ENCODE results near the gene HAVCR1. TPM values are rescaled to one million over a fixed set of nuclear protein-coding genes. Genes with fewer than 3 reads are reported as not detected.

The HAVCR1 gene
- total RNA-seq, 1 experiment from 2014 or later: not detected

DNA sequence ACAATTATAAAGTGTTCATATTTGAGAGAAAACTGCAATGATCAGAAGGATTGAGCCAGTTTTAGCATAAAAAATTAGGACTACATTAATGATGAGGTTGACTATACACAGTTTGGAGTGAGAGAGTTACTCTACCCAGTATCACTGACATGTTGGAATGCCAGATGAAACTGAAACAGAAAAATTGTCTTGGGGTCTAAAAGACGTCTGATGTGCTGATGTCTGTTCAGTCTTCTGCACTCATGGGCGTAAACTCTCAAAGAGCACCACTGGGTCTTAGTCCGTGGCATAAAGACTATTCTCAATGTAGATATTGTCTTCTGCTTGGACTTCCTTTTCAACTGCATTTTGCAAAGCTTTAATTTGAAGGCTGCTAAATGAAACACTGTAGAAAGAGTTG, 29.5 kb downstream of the HAVCR1 start:
- DNase-seq (ENCODE audit: low read depth, low spot score): no peak
- H3K4me2 ChIP-seq (ENCODE audit: low read length): no peak overlapping the region
- H3K9ac ChIP-seq (ENCODE audit: low read length): no peak overlapping the region
- intact Hi-C loops (cut with micrococcal nuclease): no loop called here
- no peak for ATAC-seq
- no peaks in the 10 kb centered on the region for H3K9me2 ChIP-seq (ENCODE audit: insufficient read depth)
- H3K27me3 ChIP-seq (ENCODE audit: insufficient read depth, low read length): peaks cover 24% of the 10 kb centered on the region
- H3K79me2 ChIP-seq (ENCODE audit: insufficient read depth, low read length): no peaks in the 10 kb centered on the region
- no peak overlapping the region for H3K27ac ChIP-seq (ENCODE audit: low read depth, low read length)
- RAD21 ChIA-PET (ENCODE audit: low non-redundant PET in 1 of 2, low total read pairs in 2 of 2, uncharacterized antibody in 2 of 2, unreplicated experiment in 2 of 2): no interaction called here
- no TSS peak for BruUV-seq (replicated peaks)
- POLR2A ChIA-PET: no interaction called here
- TF ChIP-seq, protein P1, sequence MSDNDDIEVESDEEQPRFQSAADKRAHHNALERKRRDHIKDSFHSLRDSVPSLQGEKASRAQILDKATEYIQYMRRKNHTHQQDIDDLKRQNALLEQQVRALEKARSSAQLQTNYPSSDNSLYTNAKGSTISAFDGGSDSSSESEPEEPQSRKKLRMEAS (IDR thresholded peaks at IDR 0.05): no peak
- TF ChIP-seq SP1 (IDR thresholded peaks at IDR 0.05; ENCODE audit: low read depth): no peak
- no peak for TF ChIP-seq ZFX (IDR thresholded peaks at IDR 0.05)
- no peak for TF ChIP-seq RAD21 (IDR thresholded peaks at IDR 0.05; ENCODE audit: low read depth)
- TF ChIP-seq ZNF274 (IDR thresholded peaks at IDR 0.05; ENCODE audit: low read depth, low read length): no peak
- TF ChIP-seq, protein P2, sequence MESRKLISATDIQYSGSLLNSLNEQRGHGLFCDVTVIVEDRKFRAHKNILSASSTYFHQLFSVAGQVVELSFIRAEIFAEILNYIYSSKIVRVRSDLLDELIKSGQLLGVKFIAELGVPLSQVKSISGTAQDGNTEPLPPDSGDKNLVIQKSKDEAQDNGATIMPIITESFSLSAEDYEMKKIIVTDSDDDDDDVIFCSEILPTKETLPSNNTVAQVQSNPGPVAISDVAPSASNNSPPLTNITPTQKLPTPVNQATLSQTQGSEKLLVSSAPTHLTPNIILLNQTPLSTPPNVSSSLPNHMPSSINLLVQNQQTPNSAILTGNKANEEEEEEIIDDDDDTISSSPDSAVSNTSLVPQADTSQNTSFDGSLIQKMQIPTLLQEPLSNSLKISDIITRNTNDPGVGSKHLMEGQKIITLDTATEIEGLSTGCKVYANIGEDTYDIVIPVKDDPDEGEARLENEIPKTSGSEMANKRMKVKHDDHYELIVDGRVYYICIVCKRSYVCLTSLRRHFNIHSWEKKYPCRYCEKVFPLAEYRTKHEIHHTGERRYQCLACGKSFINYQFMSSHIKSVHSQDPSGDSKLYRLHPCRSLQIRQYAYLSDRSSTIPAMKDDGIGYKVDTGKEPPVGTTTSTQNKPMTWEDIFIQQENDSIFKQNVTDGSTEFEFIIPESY (IDR thresholded peaks at IDR 0.05; ENCODE audit: extremely low read depth, insufficient replicate concordance, low read length): no peak
- TF ChIP-seq TCF7L2 (IDR thresholded peaks at IDR 0.05; ENCODE audit: borderline replicate concordance, extremely low read depth, insufficient read depth, insufficient read length): no peak
- no peak for TF ChIP-seq FOSL1 (IDR thresholded peaks at IDR 0.05; ENCODE audit: low read depth)
- TF ChIP-seq, protein P3, sequence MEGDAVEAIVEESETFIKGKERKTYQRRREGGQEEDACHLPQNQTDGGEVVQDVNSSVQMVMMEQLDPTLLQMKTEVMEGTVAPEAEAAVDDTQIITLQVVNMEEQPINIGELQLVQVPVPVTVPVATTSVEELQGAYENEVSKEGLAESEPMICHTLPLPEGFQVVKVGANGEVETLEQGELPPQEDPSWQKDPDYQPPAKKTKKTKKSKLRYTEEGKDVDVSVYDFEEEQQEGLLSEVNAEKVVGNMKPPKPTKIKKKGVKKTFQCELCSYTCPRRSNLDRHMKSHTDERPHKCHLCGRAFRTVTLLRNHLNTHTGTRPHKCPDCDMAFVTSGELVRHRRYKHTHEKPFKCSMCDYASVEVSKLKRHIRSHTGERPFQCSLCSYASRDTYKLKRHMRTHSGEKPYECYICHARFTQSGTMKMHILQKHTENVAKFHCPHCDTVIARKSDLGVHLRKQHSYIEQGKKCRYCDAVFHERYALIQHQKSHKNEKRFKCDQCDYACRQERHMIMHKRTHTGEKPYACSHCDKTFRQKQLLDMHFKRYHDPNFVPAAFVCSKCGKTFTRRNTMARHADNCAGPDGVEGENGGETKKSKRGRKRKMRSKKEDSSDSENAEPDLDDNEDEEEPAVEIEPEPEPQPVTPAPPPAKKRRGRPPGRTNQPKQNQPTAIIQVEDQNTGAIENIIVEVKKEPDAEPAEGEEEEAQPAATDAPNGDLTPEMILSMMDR (IDR thresholded peaks at IDR 0.05 in 2 of 3, conservative IDR thresholded peaks at IDR 0.05 in 1 of 3; ENCODE audit: borderline replicate concordance in 1 of 3, insufficient read depth in 1 of 3, low read depth in 2 of 3, low read length in 2 of 3): no peak
- no peak for TF ChIP-seq SIN3A (IDR thresholded peaks at IDR 0.05; ENCODE audit: low read depth)
- TF ChIP-seq EGR1 (IDR thresholded peaks at IDR 0.05; ENCODE audit: low read depth): no peak
- no peak for TF ChIP-seq POLR2A (IDR thresholded peaks at IDR 0.05; ENCODE audit: borderline replicate concordance, extremely low read depth, insufficient read depth, insufficient read length)
- no peak for TF ChIP-seq CBX3 (IDR thresholded peaks at IDR 0.05; ENCODE audit: low read depth)
- TF ChIP-seq SRF (IDR thresholded peaks at IDR 0.05; ENCODE audit: low read depth): no peak
- TF ChIP-seq, protein P4, sequence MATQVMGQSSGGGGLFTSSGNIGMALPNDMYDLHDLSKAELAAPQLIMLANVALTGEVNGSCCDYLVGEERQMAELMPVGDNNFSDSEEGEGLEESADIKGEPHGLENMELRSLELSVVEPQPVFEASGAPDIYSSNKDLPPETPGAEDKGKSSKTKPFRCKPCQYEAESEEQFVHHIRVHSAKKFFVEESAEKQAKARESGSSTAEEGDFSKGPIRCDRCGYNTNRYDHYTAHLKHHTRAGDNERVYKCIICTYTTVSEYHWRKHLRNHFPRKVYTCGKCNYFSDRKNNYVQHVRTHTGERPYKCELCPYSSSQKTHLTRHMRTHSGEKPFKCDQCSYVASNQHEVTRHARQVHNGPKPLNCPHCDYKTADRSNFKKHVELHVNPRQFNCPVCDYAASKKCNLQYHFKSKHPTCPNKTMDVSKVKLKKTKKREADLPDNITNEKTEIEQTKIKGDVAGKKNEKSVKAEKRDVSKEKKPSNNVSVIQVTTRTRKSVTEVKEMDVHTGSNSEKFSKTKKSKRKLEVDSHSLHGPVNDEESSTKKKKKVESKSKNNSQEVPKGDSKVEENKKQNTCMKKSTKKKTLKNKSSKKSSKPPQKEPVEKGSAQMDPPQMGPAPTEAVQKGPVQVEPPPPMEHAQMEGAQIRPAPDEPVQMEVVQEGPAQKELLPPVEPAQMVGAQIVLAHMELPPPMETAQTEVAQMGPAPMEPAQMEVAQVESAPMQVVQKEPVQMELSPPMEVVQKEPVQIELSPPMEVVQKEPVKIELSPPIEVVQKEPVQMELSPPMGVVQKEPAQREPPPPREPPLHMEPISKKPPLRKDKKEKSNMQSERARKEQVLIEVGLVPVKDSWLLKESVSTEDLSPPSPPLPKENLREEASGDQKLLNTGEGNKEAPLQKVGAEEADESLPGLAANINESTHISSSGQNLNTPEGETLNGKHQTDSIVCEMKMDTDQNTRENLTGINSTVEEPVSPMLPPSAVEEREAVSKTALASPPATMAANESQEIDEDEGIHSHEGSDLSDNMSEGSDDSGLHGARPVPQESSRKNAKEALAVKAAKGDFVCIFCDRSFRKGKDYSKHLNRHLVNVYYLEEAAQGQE (IDR thresholded peaks at IDR 0.05; ENCODE audit: low read depth): no peak
- no peak for TF ChIP-seq JUND (IDR thresholded peaks at IDR 0.05)
- TF ChIP-seq, protein P5, sequence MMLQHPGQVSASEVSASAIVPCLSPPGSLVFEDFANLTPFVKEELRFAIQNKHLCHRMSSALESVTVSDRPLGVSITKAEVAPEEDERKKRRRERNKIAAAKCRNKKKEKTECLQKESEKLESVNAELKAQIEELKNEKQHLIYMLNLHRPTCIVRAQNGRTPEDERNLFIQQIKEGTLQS (IDR thresholded peaks at IDR 0.05): no peak
- no peak for TF ChIP-seq EZH2phosphoT487 (IDR thresholded peaks at IDR 0.05; ENCODE audit: borderline replicate concordance)
- TF ChIP-seq YY1 (IDR thresholded peaks at IDR 0.05; ENCODE audit: extremely low read depth, insufficient replicate concordance, low read depth, low read length): no peak
- no peak for TF ChIP-seq ELF1 (IDR thresholded peaks at IDR 0.05; ENCODE audit: borderline replicate concordance, low read depth)
- H3K4me3 ChIP-seq (replicated peaks in 1 of 2; ENCODE audit: low read depth in 1 of 2, low read length in 2 of 2): no peak overlapping the region
- H3K4me1 ChIP-seq (ENCODE audit: control insufficient read depth in 1 of 2, insufficient read depth in 2 of 2, low read length in 2 of 2): no peaks in the 10 kb centered on the region
- H2AFZ ChIP-seq (ENCODE audit: low read depth, low read length, poor library complexity, severe bottlenecking): no peak overlapping the region
- CTCF ChIA-PET: no interaction called here
- no peaks in the 10 kb centered on the region for H4K20me1 ChIP-seq (ENCODE audit: insufficient read depth)
- no peaks in the 10 kb centered on the region for H3K9me3 ChIP-seq (ENCODE audit: control insufficient read depth in 1 of 2, insufficient read depth in 1 of 2, low read depth in 1 of 2, low read length in 2 of 2)
- H3K36me3 ChIP-seq (ENCODE audit: control insufficient read depth in 1 of 2, insufficient read depth in 2 of 2, low read length in 2 of 2): no peaks in the 10 kb centered on the region
